ENCODE results near the gene SPINT4.
"Not testable (repeated sequence)": the region's sequence is repeated elsewhere in the genome, so short reads cannot be mapped to it uniquely, and the experiment has no call there.

Gene SPINT4

GRCh38 chr20:45722047-45722446 is at the start of gene SPINT4:
SPINT4 (plus strand) TSS chr20:45722347; CDS start chr20:45722368, 21 bp downstream.
- DNase-seq: no peak

- no peak for DNase-seq
Measured at GRCh38 chr20:45672765-45673164, 49.4 kb upstream of the SPINT4 start.

- DNase-seq: no peak
Measured at GRCh38 chr20:45679650-45680049, 42.5 kb upstream of the SPINT4 start.

- DNase-seq: no peak
Measured at GRCh38 chr20:45685896-45686295, 36.3 kb upstream of the SPINT4 start.

- not testable (repeated sequence) for DNase-seq
Measured at GRCh38 chr20:45693346-45693745, 28.8 kb upstream of the SPINT4 start.

GRCh38 chr20:45695496-45695895 is 26.7 kb upstream of the SPINT4 start:
- no peak for DNase-seq

GRCh38 chr20:45701104-45701503 is 21.0 kb upstream of the SPINT4 start:
- DNase-seq: no peak

GRCh38 chr20:45701873-45702272 is 20.3 kb upstream of the SPINT4 start, which contains the start of gene WFDC13:
WFDC13 (plus strand) TSS chr20:45702038; CDS start chr20:45702124, 86 bp downstream.
- DNase-seq: no peak

GRCh38 chr20:45704969-45705637 is 17.0 kb upstream of the SPINT4 start, which contains the start of gene WFDC10B:
WFDC10B (minus strand) TSS chr20:45705019; CDS start chr20:45685992, 19,027 bp downstream.
- no peak for DNase-seq

- not testable (repeated sequence) for DNase-seq
Measured at GRCh38 chr20:45716141-45716688, 5.9 kb upstream of the SPINT4 start.

- no peak for DNase-seq
Measured at GRCh38 chr20:45725134-45725533, 3.0 kb downstream of the SPINT4 start.

- DNase-seq: no peak
Measured at GRCh38 chr20:45727044-45727443, 4.9 kb downstream of the SPINT4 start.

- no peak for DNase-seq
Measured at GRCh38 chr20:45732199-45732598, 10.1 kb downstream of the SPINT4 start.

GRCh38 chr20:45735552-45735951 is 13.4 kb downstream of the SPINT4 start:
- no peak for DNase-seq

- DNase-seq: no peak
Measured at GRCh38 chr20:45735988-45736387, 13.8 kb downstream of the SPINT4 start.

- no peak for DNase-seq
Measured at GRCh38 chr20:45742596-45742995, 20.4 kb downstream of the SPINT4 start.

- DNase-seq: no peak
Measured at GRCh38 chr20:45745015-45745414, 22.9 kb downstream of the SPINT4 start.

- DNase-seq: no peak
Measured at GRCh38 chr20:45751721-45752120, 29.6 kb downstream of the SPINT4 start.

- no peak for DNase-seq
Measured at GRCh38 chr20:45752746-45753145, 30.6 kb downstream of the SPINT4 start.

- no peak for DNase-seq
Measured at GRCh38 chr20:45758096-45758495, 35.9 kb downstream of the SPINT4 start.

GRCh38 chr20:45759921-45760320 is 37.8 kb downstream of the SPINT4 start:
- DNase-seq: not testable (repeated sequence)

- not testable (repeated sequence) for DNase-seq
Measured at GRCh38 chr20:45761966-45762365, 39.8 kb downstream of the SPINT4 start.

GRCh38 chr20:45764618-45765282 is 42.6 kb downstream of the SPINT4 start:
- not testable (repeated sequence) for DNase-seq

GRCh38 chr20:45765307-45765875 is 43.2 kb downstream of the SPINT4 start:
- no peak for DNase-seq

All from hippocampal formation (tissue), 2 donors.